NCI-H69 (cell line): ENCODE data around the gene NEU2.
"Not testable (repeated sequence)": the region's sequence is repeated elsewhere in the genome, so short reads cannot be mapped to it uniquely, and the experiment has no call there.

Source experiments
- DNase-seq: peaks from one replicate; lab custom pipeline; 2025; lab: John Stamatoyannopoulos, UW

The NEU2 gene

DNA sequence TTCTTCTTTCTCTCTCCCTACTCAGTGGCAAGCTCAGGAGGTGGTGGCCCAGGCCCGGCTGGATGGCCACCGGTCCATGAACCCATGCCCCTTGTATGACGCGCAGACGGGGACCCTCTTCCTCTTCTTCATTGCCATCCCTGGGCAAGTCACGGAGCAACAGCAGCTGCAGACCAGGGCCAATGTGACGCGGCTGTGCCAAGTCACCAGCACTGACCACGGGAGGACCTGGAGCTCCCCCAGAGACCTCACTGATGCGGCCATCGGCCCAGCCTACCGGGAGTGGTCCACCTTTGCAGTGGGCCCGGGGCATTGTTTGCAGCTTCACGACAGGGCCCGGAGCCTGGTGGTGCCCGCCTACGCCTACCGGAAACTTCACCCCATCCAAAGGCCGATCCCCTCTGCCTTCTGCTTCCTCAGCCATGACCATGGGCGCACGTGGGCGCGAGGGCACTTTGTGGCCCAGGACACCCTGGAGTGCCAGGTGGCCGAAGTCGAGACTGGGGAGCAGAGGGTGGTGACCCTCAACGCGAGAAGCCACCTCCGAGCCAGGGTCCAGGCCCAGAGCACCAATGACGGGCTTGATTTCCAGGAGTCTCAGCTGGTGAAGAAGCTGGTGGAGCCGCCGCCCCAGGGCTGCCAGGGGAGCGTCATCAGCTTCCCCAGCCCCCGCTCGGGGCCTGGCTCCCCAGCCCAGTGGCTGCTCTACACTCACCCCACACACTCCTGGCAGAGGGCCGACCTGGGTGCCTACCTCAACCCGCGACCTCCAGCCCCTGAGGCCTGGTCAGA is 1.8 kb downstream of the NEU2 start:
- no peak for DNase-seq

DNA sequence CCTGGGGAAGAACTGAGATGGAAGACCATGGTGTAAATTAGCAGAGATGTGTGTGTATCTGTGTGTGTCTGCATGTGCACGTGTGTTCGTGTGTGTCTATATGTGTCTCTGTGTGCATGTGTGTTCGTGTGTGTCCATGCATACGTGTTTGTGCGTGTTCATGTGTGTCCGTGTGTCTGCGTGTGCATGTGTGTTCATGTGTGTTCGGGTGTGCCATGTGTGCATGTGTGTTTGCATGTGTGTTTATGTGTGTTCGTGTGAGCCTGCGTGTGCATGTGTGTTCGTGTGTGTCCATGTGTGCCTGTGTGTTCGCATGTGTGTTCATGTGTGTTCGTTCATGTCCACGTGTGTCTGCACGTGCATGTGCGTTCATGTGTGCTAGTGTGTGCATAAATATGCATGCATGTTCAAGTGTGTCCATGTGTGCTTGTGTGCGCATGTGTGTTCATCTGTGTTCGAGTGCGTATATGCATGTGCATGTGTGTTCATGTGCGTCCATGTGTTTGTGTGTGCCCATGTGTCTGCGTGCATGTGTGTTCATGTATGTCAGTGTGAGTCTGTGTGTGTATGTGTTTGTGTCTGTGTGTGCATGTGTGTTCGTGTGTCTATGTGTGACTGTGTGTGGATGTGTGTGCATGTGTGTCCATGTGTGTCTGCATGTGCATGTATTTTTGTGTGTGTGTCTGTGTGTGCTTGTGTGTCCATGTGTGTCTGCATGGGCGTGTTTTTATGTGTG is 3.1 kb downstream of the NEU2 start:
- DNase-seq = no peak

DNA sequence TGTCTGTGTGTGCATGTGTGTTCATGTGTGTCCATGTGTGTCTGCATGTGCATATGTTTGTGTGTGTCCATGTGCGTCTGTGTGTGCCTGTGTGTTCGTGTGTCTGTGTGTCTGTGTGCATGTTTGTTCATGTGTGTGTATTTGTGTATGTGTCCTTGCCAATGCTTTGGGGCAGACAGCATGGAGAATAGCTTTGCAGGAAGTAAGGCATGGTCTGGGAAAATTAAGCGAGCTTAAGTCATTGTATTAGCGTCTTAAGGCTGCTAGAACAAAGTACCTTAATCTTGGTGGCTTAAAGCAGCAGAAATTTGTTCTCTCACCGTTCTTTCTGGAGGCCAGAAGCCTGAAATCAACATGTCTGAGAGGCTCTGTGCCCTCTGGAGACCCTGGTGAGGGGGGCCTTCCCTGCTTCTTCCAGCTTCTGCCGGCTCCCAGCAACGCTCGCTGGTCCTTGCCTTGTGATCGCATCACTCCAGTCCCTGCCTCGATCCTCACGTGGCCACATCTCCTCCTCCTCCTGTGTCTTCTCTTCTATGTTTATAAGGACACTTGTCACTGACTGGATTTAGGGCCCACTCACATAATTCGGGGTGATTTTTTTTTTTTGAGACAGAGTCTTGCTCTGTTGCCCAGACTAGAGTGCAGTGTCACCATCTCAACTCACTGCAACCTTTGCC is 3.8 kb downstream of the NEU2 start:
- DNase-seq = no peak

DNA sequence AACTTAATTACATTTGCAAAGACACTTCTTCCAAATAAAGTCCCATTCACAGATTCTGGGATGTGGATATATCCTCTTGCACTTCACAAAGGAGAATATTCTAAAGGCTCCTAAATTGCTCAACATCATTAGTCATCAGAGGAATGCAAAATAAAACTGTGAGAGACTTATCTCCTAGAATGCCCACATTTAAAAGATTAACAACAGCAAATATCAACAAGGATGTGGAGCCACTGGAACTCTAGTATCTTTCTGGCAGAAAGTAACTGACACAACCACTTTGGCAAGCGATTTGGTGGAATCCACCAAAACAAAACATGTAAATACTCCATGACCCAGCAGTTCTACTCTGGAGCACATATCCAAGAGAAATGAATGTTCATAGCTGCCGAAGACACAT is 4.6 kb downstream of the NEU2 start:
- no peak for DNase-seq

DNA sequence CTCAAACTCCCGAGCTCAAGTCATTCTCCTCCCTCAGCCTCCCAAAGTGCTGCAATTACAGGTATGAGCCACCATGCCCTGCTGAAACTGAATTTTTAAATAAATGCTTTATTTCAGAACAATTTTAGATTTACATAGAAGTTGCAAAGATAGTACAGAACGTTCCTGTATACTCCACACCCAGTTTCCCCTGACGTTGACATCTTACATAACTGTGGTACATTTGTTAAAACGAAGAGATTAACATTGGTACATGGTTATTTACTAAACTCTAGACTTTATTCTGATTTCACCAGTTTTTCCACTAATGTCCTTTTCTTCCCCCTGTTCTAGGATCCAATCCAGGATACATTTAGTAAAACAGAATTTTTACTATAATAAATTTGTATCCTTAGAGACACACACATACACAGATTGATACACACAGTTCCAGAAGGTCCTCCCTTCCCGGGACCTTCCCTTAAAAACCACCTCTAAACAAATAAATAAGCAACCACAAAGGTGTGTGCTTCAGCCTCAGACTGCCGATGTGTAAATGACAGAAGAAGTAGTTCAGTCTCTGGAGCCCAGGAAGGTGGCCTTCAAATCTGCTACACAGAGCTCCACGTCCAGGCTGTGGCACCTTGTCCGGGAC is 6.9 kb downstream of the NEU2 start:
- DNase-seq = no peak

DNA sequence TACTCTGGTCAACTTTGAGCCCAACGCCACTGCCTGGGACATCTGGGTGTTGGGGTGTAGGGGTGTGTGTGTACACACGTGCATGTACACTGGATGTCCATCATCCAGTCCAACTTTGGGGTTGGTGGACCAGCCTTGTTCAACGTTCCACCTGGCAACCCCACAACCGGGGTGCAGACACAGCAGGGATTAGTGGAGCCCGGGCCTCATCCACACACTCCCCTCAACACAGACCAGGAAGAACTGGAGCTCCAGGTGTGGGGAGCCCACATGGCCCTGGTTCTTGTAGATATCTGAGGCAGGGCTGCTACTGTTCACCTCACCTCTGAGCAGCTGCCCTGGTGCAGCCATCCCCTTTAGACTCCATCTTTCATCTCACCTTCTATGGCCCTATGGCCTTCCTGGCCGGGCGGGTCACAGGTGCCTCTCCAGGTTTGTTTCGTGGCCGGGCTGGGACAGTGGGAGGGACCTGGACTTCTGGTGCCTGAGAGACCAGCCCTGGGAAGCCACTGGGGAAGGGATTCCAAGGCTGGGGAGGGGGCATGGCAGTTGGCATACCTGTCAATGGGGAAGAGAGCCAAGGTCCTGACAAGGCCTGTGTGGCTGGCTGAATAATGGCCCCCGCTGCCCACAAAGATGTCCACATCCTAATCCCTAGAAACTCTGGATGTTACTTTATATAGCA is 7.5 kb downstream of the NEU2 start:
- DNase-seq = no peak

DNA sequence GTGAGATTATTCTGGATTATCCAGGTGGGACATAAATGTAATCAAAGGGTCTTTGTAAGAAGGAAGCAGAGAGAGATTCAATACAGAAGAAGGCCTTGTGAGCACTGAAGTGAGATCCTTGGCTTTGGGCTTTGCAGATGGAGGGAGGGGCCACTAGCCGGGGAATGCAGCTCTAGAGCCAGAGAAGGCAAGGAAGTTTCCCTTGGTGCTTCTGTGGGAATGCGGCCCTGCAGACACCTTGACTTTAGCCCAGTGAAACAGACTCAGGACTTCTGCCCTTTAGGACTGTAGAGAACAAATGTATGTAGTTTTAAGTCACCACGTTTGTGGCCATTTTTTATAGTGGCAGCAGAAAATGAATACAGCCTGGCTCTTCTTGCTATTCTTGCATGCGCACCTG is 8.1 kb downstream of the NEU2 start:
- no peak for DNase-seq

DNA sequence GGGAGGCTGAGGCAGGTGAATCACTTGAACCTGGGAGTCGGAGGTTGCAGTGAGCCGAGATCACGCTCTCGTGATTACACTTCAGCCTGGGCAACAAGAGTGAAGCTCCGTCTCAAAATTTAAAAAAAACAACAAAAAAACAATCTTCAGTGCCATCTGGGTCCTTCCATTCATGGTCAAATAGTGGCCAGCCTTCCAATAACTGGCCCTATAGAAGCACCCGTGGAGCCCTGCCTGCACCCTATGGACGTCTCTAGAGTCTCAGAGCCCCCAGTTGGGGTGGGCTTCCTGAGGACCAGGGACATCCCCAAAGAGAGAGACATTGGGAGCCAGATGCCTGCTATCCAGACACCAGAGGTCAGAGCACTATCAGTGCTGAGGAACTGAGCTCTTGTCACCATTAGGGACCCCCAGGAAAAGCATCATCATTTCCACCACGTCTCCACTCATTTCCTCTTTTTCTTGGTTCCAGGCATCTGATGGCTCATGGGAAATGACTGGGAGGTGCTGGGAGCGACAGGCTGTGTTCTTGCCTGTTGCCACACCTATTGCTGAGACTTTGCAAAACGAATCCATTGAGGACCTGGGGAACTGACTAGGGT is 9.4 kb downstream of the NEU2 start:
- no peak for DNase-seq

DNA sequence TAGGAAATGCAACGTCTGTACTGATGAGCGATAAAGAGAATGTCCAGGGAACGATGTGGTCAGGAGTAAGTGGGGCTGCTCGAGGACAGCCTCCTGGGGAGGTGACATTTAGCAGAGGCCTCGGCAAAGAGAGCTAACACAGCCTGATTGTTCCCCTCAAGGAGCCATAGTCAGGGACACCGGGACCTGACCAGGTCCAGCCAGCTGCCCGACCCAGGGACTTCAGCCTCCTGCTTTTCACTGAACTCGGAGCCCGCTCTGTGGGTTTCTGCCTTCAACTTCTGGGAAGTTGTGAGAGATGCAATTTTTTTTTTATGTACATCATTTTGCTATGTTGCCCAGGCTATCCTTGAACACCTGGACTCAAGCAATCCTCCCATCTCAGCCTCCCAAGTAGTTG is 10.1 kb downstream of the NEU2 start:
- no peak for DNase-seq

DNA sequence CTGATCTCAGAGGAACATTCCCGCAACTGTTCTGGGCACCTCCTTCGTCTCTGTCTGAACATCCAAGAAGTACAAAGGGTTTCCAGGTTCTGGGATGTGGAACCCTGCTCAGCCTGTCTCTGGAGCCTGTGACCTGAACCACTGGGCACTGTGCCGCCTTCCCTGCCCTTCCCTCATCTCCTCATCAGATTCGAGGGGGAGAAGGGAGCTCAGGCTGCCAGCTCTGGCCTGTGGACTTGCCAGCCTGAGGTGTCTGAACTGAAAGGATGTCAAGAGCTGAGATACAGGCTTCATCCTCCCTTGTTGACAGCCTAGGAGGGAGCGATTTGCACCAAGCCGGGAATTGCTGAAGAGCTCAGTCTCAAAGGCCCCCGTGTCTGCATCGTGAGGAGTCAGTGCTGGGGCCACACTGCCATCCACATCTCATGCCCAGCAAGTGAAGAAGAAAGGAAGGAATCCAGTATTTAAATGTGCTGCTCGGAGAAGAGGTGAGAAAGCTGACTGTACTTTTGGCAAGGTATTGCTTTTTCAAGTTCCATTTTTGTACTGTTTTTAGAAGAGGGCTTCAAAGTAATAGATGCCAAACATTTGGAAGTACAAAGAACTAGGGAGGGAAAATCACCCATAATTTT is 12.6 kb downstream of the NEU2 start:
- no peak for DNase-seq

DNA sequence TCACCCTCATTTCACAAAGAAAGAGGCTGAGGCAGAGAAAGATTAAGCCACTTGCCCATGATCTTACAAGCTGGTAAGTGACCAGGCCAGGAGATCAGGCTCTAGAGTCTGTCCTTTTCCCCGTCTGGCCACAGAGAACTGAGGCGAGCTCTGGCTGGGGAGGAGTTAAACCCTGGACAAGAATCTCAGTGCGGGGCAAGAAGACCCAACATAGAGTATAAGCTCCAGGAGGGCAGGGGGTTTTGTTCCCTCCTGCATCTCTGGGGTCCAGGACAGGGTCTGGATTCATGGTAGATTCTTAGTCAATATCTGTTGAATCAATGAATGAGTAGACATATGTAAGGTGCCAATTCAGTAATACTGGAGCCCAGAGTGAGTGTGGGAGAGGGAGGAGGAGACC is 14.7 kb downstream of the NEU2 start:
- no peak for DNase-seq

DNA sequence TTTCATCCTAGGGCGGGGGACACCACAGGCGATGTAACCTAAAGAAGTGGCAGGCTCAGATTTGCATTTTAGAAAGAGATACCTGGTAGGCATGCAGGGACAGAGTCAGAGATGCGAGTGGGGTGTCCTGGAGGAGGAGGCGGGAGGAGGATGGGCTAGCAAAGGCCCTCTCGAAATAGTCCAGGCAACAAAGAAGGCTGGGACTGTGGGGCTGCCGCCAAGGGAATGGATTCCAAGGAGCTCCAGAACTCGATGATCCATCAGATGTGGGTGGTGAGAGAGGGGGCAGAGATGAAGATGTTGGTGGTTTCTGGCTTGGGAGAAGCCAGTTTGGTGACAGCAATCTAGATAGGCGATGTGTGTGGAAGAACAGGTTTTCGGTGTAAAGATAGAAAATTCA is 15.2 kb downstream of the NEU2 start:
- DNase-seq = no peak

DNA sequence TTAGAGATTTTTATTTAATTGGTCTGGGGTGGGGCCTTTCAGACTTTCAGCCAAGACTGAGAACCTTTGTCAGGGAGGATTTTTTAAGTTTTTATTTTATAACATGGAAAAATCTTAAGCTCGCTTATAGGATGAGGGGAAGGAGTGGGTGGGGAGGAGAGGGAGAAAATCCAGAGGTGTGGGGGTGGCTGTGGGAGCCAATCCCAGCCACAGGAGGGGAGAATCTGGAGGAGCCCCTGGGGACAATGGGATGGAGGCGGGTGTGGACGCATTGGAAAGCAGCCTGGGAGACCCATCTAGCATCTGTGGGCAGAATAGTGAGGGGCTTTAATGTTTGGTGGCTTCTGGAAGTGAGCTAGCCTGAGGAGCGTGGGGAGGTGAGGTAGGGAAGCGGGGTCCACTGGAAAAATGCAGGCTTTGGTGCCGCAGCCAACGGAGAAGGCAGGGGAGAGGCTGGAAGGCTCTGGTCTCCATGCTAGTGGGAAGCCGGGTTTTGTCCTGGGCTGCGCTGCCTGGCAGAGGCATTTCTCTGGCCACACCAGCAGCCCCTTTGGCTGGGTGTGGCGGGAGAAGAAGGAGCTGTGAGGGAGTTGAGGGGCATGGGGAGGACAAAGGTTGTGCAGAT is 16.2 kb downstream of the NEU2 start:
- no peak for DNase-seq

DNA sequence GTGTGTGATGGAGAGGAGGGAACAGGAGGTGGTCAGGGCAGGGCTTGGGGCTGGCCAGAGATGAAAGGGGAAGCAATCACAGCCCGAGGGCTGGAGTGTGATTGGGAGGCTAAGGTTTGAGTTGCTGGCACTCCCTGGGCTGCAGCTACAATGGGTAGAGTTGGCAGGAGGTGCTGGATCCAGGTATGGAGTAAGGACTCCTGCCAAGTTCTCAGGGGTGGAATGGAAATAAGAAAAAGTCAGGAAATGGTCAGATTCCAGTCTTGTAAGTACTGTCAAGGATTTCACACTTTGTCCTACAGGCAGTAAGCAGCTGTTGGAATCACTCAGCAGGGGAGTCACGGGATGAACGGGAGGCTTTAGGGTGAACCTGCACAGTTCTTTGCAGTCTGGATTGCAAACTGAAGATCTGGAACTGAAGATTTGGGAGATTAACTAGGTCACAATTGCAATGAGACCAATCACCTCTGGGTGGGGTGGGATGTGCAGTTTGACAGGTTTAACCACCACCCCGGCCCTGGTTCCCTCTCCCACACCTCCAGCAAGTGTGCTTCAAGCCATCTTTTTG is 16.8 kb downstream of the NEU2 start:
- no peak for DNase-seq

DNA sequence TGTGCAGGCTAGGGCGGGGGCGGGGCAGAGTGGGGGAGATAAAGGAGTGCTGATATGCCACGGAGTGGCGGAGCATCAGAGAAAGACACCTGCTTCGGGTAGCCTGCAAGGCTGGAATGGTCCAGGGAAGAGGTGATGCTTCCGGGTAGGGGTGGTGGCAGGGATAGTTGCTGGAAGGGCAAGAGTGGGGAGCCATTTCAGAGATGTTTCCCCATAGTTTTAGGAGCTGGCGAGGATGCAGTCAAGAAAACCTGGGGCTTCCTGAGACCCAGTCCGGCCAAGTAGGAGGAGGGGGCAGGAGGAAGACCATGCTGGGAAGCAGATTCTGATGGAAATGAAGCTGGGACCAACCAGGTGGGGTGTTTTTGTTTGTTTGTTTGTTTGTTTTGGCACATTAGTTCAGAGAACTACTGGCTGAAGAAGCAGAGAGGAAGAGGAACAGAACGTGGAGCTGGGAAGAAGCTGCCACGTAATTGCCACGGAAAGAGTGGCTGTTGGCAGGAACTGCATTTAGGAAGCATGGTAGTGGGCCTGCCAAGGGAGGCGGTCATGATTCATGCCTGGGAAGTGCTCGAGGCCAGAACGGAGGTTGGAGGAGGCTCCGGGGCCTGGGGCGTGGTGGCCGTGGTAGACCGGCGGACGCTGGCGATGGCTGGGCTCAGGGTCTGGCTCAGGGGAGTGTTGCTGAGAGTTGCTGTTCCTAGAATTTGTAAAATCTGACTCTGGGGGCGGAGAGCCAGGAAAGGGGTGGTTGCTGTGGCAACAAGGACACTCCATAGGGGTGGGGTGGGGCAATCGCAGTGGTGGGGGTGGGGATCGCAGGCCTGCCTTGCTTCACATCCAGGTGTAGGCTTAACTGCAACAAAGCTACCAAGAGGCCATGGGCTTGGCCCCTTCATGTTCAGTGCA is 19.0 kb downstream of the NEU2 start:
- DNase-seq = no peak

DNA sequence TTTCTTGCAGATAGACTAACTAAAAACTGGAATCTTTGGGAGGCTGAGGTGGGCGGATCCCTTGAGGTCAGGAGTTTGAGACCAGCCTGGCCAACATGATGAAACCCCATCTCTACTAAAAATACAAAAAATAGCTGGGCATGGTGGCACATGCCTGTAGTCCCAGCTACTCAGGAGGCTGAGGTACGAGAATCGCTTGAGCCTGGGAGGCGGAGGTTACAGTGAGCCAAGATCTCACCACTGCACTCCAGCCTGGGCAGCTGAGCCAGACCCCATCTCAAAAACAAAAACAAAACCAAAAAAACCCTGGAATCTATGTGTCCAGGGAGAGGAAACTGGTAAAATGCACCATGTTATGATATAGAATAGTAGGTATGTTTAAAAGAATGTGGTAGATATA is 20.0 kb downstream of the NEU2 start:
- DNase-seq = not testable (repeated sequence)

DNA sequence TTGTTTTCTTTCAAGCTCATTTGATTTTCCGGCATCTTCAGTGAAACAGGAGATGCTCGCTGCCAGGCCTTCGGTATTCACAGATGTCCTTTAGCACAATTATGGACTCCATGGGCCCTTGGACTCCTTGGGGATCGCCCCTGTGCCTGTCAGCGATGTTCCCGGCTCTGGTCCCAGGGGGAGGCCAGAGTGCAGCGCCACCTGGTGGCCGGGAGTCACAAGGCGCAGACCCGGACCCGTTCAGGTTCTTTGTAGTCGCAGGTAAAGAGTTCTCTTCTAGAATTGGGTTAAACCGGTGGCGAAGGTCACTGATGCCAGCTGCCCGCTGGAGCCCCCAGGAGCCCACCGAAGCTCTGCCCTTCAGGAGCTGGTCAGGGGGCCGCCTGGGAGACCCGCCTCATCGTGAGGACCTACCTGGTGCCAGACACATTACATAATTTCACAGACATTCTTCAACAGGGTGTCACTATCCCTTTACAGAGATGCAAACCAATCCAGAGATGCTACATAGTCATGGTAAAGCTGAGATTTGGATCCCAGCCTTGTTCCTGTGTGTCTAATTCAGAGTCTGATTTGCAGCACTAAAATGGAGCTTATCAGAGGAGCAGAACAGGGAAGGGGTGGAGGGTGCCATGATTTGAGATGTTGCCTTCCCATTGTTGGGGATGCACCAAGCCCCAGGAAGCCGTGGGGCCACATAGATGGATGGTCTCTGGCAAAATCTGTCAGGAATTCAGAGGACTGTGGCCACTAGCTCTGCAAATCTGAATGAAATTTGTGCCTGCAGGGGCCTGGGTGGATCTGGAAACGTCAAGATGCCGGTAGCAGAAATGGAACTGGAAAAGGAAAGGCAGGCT is 21.7 kb downstream of the NEU2 start:
- DNase-seq = peak; percentile 41

DNA sequence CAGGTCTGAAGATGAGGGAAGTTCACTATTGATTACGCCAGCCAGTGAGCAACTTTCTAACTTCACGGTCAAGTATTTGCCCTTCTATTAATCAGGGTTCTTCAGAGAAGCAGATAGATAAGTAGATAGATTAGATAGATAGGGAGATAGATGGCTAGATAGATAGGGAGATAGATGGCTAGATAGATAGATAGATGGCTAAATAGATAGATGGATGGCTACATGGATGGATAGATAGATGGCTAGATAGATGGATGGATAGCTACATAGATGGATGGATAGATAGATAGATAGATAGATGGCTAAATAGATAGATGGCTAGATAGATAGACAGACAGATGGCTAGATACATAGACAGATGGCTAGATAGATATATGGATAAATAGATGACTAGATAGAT is 22.9 kb downstream of the NEU2 start:
- no peak for DNase-seq
